ENCODE data around the gene SLC40A1. TPM values are rescaled to one million over a fixed set of nuclear protein-coding genes. Genes with fewer than 3 reads are reported as not detected.

SLC40A1 gene
- total RNA-seq, 2 donors from 2014 or later, result 86.7 to 169 TPM

- no peaks in the 10 kb centered on the region for H3K36me3 ChIP-seq
- no peaks in the 10 kb centered on the region for H3K27me3 ChIP-seq (replicated peaks; ENCODE audit: insufficient read depth)
- intact Hi-C loops (cut with DNase I), result no loop called here
- no peaks in the 10 kb centered on the region for H3K9me3 ChIP-seq
- no peak for DNase-seq (ENCODE audit: low spot score)
- no peak for TF ChIP-seq POLR2A (IDR thresholded peaks at IDR 0.05)
- no peak for TF ChIP-seq POLR2AphosphoS5 (IDR thresholded peaks at IDR 0.05)
- TF ChIP-seq, protein P1, sequence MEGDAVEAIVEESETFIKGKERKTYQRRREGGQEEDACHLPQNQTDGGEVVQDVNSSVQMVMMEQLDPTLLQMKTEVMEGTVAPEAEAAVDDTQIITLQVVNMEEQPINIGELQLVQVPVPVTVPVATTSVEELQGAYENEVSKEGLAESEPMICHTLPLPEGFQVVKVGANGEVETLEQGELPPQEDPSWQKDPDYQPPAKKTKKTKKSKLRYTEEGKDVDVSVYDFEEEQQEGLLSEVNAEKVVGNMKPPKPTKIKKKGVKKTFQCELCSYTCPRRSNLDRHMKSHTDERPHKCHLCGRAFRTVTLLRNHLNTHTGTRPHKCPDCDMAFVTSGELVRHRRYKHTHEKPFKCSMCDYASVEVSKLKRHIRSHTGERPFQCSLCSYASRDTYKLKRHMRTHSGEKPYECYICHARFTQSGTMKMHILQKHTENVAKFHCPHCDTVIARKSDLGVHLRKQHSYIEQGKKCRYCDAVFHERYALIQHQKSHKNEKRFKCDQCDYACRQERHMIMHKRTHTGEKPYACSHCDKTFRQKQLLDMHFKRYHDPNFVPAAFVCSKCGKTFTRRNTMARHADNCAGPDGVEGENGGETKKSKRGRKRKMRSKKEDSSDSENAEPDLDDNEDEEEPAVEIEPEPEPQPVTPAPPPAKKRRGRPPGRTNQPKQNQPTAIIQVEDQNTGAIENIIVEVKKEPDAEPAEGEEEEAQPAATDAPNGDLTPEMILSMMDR (IDR thresholded peaks at IDR 0.05), result no peak
- WGBS, result 76% methylated on average over 1 of the region's 1 CpG
- H3K4me3 ChIP-seq, result no peak overlapping the region
- no peak overlapping the region for H3K27ac ChIP-seq
- H3K4me1 ChIP-seq (replicated peaks), result no peaks in the 10 kb centered on the region
Observed at GRCh38 chr2:189515264-189515663, 65.3 kb downstream of the SLC40A1 start.

DNA sequence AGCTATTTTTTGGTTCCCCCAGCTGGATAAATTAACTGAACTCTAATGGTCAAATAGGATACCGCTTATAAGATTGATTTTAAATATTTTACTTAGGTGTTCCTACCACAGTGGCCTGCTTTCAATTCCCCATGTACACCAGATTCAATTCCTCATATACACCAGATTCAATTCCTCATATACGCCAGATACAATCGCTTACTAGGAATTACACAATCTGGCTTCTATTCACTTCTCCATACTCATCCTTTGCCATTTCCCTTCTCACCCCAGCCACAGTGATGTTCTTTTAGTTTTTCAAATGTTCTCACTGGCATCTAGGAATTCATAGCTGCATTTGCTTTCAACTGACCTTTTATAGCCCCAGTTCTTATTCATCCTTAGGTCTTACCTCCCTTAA, 66.5 kb downstream of the SLC40A1 start:
- H3K4me1 ChIP-seq (replicated peaks), result no peaks in the 10 kb centered on the region
- H3K4me3 ChIP-seq, result no peak overlapping the region
- no peaks in the 10 kb centered on the region for H3K9me3 ChIP-seq
- WGBS, result 92% methylated on average over 3 of the region's 3 CpGs
- intact Hi-C loops (cut with DNase I), result no loop called here
- H3K27me3 ChIP-seq (replicated peaks; ENCODE audit: insufficient read depth), result no peaks in the 10 kb centered on the region
- no peak for DNase-seq (ENCODE audit: low spot score)
- TF ChIP-seq, protein P1 (IDR thresholded peaks at IDR 0.05), result no peak
- TF ChIP-seq POLR2A (IDR thresholded peaks at IDR 0.05), result no peak
- TF ChIP-seq POLR2AphosphoS5 (IDR thresholded peaks at IDR 0.05), result no peak
- H3K27ac ChIP-seq, result no peak overlapping the region
- no peaks in the 10 kb centered on the region for H3K36me3 ChIP-seq

- H3K4me3 ChIP-seq, result no peak overlapping the region
- no peaks in the 10 kb centered on the region for H3K4me1 ChIP-seq (replicated peaks)
- TF ChIP-seq, protein P1 (IDR thresholded peaks at IDR 0.05), result no peak
- TF ChIP-seq POLR2AphosphoS5 (IDR thresholded peaks at IDR 0.05) (no peak), POLR2A (IDR thresholded peaks at IDR 0.05) (no peak)
- H3K27ac ChIP-seq, result no peak overlapping the region
- 72% methylated on average over 3 of the region's 3 CpGs for WGBS
- intact Hi-C loops (cut with DNase I), result no loop called here
- H3K9me3 ChIP-seq, result no peaks in the 10 kb centered on the region
- no peaks in the 10 kb centered on the region for H3K36me3 ChIP-seq
- no peak for DNase-seq (ENCODE audit: low spot score)
- no peaks in the 10 kb centered on the region for H3K27me3 ChIP-seq (replicated peaks; ENCODE audit: insufficient read depth)
Observed at GRCh38 chr2:189512879-189513278, 67.7 kb downstream of the SLC40A1 start.

DNA sequence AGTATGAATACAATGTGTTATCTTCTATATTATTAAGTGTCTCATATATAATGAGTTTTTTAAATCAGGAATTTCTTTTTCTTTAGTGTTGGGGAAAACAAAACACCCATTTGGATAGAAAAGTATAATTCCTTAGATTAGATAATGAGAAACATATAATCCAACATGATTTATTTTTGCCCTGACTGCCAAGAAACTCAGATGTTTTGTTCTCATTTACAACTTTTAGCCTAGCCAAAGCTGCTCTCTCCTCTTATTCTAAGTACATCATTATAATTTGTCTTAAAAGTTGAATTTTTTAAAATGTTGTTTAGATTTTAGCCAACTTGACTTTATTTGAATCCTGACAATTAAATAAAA, 68.6 kb downstream of the SLC40A1 start:
- no peaks in the 10 kb centered on the region for H3K9me3 ChIP-seq
- no peaks in the 10 kb centered on the region for H3K27me3 ChIP-seq (replicated peaks; ENCODE audit: insufficient read depth)
- intact Hi-C loops (cut with DNase I), result no loop called here
- no peak overlapping the region for H3K4me3 ChIP-seq
- DNase-seq (ENCODE audit: low spot score), result no peak
- no peaks in the 10 kb centered on the region for H3K4me1 ChIP-seq (replicated peaks)
- H3K27ac ChIP-seq, result no peak overlapping the region
- no peaks in the 10 kb centered on the region for H3K36me3 ChIP-seq
- TF ChIP-seq POLR2AphosphoS5 (IDR thresholded peaks at IDR 0.05) (no peak), POLR2A (IDR thresholded peaks at IDR 0.05) (no peak)
- TF ChIP-seq, protein P1 (IDR thresholded peaks at IDR 0.05), result no peak

DNA sequence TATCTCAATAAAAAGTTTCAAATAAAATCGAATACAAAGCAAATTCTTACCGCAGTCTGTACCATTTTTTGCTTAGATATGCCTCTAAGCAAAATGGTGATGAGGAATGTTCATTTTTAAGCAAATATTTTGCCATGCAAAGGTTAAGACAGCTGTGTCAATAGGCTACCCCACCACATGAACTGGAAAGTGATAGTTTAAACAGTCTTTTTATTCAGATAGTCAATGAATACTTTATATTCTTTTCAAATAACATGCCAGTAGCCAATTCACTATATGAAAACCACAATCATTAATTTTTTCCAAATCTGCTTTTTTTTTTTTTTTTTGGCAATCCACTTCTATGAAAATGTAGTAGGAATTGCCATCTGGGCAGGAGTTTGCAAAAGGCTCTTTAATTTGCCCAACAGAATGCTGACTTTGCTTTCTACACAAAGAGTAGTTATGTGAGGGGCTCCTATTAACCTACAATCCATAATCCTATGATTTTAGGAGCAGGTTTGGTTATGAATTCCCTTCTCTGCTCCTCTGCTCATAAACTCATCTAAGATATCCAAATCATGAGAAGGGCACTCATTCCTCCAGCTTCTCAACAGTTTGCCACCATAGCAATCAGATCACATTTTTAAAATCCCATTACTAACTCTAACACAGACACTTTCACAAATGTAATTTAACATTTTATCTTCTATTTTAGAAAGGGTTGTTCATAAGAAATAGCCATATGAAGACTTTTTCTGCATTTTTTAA, 69.2 kb downstream of the SLC40A1 start:
- intact Hi-C loops (cut with DNase I), result no loop called here
- H3K9me3 ChIP-seq, result no peaks in the 10 kb centered on the region
- TF ChIP-seq, protein P1 (IDR thresholded peaks at IDR 0.05), result no peak
- TF ChIP-seq POLR2AphosphoS5 (IDR thresholded peaks at IDR 0.05) (no peak), POLR2A (IDR thresholded peaks at IDR 0.05) (no peak)

More for the DNA sequence above, 69.2 kb downstream of the SLC40A1 start:
- Histone ChIP-seq H3K27me3 (replicated peaks; ENCODE audit: insufficient read depth) (no peaks in the 10 kb centered on the region), H3K4me1 (replicated peaks) (no peaks in the 10 kb centered on the region), H3K27ac (no peak overlapping the region), H3K36me3 (no peaks in the 10 kb centered on the region), H3K4me3 (no peak overlapping the region)
- 75% methylated on average over 2 of the region's 2 CpGs for WGBS
- DNase-seq (ENCODE audit: low spot score), result no peak
